NCI-H2029 (cell line): Measurements from ENCODE around the gene MAPK10.
"Not testable (repeated sequence)": the region's sequence is repeated elsewhere in the genome, so short reads cannot be mapped to it uniquely, and the experiment has no call there.

Source experiments
- DNase-seq: peaks from one replicate; lab custom pipeline; 2025; lab: John Stamatoyannopoulos, UW

The MAPK10 gene

GRCh38 chr4:86338521-86338920 is 21.3 kb downstream of the MAPK10 start:
- DNase-seq = no peak

GRCh38 chr4:86334020-86334750 is 25.7 kb downstream of the MAPK10 start:
- DNase-seq = no peak

GRCh38 chr4:86333236-86333635 is 26.6 kb downstream of the MAPK10 start:
- no peak for DNase-seq

GRCh38 chr4:86330961-86331742 is 28.7 kb downstream of the MAPK10 start:
- DNase-seq = no peak

GRCh38 chr4:86330411-86330810 is 29.4 kb downstream of the MAPK10 start:
- not testable (repeated sequence) for DNase-seq

- no peak for DNase-seq
These were observed 30.4 kb downstream of the MAPK10 start for GRCh38 chr4:86329431-86329830.

- DNase-seq = no peak
These were observed 33.5 kb downstream of the MAPK10 start for GRCh38 chr4:86326400-86326799.

- DNase-seq = no peak
These were observed 40.5 kb downstream of the MAPK10 start for GRCh38 chr4:86319390-86319789.

- DNase-seq = no peak
These were observed 44.3 kb downstream of the MAPK10 start for GRCh38 chr4:86315579-86315978.

- DNase-seq = no peak
These were observed 46.2 kb downstream of the MAPK10 start for GRCh38 chr4:86313656-86314055.

GRCh38 chr4:86307432-86307831 is 52.4 kb downstream of the MAPK10 start:
- DNase-seq = no peak

- no peak for DNase-seq
These were observed 53.0 kb downstream of the MAPK10 start for GRCh38 chr4:86306816-86307215.

- no peak for DNase-seq
These were observed 57.0 kb downstream of the MAPK10 start for GRCh38 chr4:86302830-86303229.

GRCh38 chr4:86302251-86302650 is 57.6 kb downstream of the MAPK10 start:
- peak; percentile 95 for DNase-seq

- no peak for DNase-seq
These were observed 59.3 kb downstream of the MAPK10 start for GRCh38 chr4:86300516-86300915.

- DNase-seq = no peak
These were observed 63.0 kb downstream of the MAPK10 start for GRCh38 chr4:86296865-86297264.

- DNase-seq = no peak
These were observed 65.0 kb downstream of the MAPK10 start for GRCh38 chr4:86294883-86295282.

- DNase-seq = no peak
These were observed 68.7 kb downstream of the MAPK10 start for GRCh38 chr4:86291180-86291579.

- DNase-seq = no peak
These were observed 73.1 kb downstream of the MAPK10 start for GRCh38 chr4:86286726-86287125.

- no peak for DNase-seq
These were observed 76.5 kb downstream of the MAPK10 start for GRCh38 chr4:86283371-86283770.

GRCh38 chr4:86280246-86280645 is 79.6 kb downstream of the MAPK10 start:
- DNase-seq = no peak

- peak; percentile 6 for DNase-seq
These were observed 80.4 kb downstream of the MAPK10 start for GRCh38 chr4:86279293-86279960.

- DNase-seq = no peak
These were observed 81.7 kb downstream of the MAPK10 start for GRCh38 chr4:86278126-86278525.
